ENCODE results near the gene GRAMD2B.
"Not testable (repeated sequence)": the region's sequence is repeated elsewhere in the genome, so short reads cannot be mapped to it uniquely, and the experiment has no call there.

GRAMD2B gene

DNA sequence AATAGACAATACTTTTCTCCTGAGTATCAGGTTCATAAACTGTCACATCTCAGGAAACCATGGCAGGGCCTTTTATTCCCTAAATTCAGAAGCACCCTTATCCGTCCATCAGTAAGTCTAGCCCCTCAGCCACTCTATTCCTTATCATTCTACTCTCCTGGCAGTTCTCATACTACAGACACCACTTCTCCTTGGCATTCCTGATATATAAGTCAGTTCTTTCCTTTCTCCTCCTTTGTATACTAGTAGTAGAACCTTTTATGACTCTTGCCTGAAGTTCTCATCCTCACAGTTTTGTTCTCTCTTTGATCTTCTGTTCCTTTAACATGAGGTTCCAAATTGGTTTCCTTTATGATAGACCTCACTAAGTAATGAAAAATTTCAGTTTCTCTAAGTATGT is 29.3 kb downstream of the GRAMD2B start:
- no peak for DNase-seq

DNA sequence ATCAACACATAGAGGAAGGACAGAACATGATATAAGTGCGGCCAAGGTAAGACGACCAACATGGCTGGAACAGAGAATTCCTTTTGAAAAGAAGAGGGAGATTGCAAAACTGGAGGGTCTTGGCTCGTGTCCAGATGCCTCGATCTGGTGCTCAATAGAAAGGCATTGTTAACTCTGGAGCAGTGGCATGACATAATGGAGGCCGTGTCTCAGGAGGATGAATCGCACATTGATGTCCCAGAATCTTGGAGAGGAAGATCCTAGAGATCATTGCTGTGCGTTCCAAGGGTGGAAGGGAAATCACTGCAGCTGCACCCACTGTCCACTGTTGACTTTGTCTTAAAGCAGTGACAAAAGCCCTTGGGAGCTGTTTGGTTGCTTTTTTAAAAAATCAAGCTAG is 30.9 kb downstream of the GRAMD2B start:
- no peak for DNase-seq

DNA sequence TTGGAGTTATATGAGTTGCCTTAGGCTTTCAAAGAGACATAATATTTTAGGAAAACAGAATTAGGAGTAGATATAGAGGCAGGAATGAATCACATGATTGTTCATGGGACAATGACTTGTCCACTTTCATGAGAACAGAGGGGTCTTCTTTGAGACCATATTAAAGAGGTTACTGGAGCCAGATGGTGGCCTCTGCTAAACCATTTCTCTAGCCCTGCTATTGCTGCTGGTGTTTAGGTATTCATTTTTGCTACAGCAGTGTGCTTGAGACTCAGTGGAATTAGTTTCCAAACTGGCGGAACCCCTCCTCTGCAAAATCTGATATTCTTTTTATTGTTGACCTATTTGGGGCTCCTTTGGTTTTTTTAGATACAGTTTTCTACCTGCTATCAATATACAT is 31.3 kb downstream of the GRAMD2B start:
- DNase-seq = no peak

DNA sequence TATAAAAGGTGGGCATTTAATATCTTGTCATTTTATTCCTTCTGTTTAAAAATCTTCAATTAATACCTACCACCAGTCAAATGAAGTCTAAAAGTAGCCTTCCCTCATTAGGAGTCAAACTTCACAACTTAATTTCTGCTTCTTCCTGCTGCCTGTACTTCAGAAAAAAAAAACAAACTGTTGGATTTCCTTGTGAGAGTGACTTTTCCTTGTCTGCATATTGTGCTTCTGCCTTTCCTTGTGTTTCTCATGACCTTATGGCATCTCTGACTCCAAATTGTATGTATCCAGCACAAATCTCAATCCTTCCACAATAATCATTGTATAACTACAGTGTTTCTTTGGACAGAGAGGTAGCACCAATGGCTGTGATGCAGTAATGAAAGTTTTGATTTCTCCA is 32.1 kb downstream of the GRAMD2B start:
- DNase-seq = no peak

DNA sequence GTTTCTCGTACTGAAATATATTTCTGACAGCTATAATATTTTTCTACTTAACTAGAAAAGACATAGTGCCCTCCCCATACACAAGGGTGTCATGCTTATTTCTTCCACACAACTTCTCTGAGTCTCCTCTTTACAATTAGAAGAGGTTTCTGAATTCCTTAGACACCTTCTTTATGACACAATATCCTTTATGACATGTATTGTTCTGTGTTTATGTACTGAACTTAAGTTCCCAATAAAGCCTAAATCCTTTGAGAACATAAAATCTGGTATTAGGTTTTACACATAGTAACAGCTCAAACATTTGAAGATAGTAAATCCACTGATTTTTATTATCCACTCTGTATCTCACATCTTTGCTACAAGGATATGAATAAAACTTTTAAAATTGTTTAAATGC is 32.5 kb downstream of the GRAMD2B start:
- no peak for DNase-seq

DNA sequence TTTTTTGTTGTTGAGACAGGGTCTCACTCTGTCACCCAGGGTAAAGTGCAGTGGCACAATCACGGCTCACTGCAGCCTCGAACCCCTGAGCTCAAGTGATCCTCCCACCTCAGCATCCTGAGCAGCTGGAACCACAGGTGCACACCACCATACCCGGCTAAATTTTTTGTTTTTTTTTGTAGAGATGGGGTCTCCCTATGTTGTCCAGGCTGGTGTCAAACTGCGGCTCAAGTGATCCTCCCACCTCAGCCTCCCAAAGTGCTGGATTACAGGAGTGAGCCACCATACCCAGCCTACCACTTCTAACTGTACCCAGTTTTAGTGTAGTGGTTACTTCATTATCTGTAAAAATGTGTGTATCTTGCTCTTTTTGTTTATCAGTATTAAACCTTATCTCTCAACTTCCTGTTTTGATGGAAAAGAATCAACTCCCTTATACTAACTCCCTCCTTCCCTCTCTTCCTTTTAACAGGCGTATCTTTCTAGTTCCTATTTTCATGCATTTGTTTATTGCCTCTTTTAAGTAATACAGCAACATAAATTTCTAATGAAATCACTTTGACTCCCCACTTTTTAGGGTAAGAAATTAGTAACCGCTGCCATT is 33.1 kb downstream of the GRAMD2B start:
- no peak for DNase-seq

DNA sequence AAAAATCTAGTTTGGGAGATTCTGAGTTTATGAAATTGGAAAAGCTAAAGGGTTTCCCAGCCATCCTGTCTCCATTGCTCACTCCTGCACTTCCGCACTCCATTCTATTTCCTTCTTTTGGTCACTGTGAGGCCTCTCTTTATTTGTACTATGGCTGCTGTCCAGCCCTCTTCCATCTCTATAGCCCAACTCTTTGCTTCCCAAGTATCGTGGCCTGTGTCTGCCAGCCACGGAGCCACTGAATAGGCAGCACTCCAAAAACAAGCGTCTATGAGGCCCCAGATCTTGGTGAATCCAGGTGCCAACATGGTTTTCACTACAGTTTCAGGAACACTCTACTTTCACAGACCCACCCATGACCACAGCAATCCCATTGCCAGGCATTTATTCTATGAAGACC is 37.2 kb downstream of the GRAMD2B start:
- no peak for DNase-seq

DNA sequence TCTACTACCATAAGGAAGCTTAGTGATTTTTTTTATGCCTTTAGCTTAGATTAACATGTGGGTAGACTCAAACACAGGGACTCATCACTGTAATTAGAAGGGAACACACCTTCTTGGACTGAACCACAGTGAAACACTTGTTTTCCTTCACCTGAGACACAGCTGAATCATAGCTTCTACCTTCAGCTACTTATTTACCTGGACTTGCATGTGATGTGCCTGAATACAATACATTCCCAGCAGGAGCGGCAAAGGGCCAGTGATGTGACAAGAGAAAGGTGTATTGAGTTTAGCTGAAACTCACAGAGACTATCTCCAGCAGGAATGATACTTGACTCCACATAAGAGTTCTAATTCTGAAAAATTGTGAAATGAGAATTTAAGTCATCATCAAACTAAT is 37.8 kb downstream of the GRAMD2B start:
- DNase-seq = no peak

DNA sequence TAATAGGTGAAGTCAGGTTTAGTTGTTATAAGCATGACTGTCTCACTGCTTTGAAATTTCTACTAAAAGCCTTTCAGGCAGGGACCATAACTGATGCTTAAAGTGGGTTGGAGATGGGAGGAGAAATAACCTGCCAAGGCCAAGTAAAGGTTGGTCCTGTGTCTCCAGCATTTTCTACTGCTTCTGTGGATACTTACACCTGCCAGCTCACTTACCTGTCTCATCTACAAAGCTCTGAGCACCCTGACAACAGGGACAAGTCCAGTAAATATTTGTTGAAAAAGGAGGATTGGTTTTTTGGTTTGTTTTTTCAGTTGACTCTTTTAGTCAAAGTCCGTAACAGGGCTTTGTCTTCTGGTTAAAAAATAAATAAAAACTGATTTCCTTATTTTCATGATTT is 38.6 kb downstream of the GRAMD2B start:
- no peak for DNase-seq

DNA sequence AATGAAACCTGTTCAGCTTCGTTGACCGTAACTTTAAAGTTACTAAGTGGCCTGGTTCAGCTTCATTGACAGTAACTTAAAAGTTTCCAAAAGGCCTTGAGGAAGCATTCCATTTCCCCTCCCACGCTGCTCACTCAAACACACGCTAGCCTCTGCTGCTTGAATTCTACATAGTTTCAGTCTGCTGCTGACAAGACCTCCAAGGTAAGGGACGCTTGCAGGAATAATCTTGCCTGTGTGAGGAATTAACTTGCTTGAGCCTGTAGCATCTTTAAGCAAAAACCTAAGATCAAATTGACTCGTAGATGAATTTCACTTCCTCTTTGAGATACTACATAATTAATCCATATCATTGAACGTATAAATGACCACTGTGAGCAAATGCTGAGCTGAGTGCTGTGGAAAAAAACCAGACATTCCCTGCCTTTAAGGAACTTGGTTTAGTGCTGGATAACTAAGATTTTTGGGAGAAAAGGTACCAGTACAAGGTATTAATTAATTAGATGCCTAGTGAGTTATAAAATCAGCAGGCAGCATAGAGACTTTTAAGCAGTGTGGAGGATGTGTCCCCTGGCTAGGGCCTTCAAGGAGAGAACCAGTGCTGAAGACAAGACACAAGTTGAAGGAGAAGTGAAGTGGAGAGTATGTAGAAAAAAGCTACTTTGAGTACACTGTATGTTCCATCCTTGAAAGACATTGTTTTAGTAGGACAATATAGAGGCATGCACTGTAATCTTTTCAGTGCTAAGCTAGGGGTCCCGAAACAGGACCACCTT is 39.2 kb downstream of the GRAMD2B start:
- DNase-seq = no peak

DNA sequence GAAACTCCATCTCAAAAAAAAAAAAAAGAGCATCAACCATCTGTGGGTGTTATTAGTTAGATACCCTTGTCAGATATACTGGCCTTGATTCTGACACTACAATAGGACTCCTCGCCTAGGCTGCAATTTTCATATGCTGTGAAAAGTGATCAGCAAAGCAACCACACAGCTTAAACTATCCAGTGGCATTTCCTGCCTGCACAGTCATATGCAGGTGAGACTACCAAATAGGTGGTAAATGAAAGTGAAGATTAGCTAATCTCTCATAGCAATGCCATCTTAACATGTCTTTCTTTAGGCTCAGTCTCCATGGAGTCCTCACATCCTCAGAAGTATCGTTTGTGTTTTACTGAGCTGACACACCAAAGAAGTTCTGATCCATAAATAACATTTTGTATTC is 40.8 kb downstream of the GRAMD2B start:
- no peak for DNase-seq

DNA sequence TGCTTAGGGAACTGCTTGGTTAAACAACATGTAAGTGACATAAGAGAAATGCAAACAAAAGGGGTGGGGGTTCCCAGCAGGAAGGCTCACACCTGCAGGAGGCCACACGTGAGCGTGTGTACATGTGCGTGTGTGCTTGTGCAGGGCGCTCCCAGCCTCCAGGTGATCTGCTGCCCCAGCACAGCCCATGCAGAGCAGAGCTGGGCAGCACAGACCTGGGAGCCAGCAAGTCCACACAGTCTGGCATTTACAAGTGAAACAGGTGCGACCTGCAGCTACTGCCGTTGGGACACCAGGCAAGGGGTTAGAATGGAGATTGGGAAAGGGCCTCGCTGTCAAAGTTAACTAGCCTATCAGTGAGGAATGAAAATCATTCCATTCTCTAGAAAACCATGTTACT is 41.8 kb downstream of the GRAMD2B start:
- DNase-seq = no peak

DNA sequence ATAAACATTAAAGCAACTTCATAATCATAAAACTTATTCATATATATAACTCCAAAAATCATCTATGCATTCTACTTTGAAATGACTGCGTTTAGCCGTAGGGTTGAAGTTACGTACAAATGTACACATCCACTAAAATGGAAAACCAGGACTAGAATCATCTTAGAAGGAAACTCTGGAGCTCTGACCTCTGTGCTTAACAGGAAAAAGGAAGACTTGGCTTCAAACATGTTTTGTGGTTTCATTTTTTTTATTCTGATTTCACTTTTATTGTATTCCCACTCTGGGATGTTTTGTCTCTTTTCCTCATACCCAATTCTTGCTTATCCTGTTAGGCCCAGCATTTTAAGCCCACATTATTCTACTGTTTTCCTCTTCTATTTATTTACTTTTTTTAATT is 44.9 kb downstream of the GRAMD2B start:
- DNase-seq = no peak

DNA sequence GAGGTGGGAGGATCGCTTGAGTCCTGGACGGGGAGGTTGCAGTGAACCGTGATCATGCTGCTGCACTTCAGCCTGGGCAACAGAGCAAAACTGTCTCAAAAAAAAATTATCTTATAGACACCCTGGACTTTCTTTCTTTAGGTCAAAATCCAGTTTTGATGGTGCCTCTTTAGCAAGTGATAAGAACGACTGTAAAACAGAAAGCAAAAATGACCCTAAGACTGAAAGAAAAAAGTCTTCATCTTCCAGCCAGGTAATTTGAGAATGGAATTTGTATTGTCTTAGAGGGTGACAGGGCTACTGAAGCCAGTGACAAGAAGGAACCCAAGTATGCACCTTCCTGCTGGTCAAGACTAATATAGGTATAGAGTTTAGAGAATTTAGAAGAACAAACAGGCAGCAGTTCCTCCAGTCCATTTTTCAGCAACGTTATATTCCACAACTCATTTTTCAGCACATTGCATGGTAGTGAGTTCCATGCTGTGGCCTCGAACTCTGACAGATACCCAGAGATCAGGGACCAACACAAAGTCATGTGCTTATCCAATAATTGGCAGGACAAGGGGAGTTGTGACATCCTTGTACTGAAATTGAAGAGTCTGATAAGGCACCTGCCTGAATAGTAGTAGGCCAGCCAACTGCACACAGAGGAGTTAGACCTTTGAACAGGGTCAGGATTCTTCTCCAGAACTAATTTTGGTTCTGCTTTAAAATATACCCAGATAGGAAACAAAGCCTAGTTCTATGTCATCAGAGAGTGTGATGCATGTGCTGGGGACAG is 46.5 kb downstream of the GRAMD2B start:
- no peak for DNase-seq

DNA sequence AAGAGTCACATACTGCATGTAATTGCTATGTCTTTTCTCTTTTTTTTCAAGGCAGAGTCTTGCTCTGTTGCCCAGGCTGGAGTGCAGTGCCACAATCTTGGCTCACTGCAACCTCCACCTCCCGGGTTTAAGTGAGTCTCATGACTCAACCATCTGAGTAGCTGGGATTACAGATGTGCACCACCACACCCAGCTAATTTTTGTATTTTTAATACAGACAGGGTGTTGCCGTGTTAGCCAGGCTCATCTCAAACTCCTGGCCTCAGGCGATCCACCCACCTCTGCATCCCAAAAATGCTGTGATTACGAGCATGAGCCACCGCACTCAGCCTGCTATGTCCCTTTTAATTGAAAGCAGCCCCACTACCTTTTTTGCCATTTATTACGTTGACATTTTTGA is 47.3 kb downstream of the GRAMD2B start:
- not testable (repeated sequence) for DNase-seq

DNA sequence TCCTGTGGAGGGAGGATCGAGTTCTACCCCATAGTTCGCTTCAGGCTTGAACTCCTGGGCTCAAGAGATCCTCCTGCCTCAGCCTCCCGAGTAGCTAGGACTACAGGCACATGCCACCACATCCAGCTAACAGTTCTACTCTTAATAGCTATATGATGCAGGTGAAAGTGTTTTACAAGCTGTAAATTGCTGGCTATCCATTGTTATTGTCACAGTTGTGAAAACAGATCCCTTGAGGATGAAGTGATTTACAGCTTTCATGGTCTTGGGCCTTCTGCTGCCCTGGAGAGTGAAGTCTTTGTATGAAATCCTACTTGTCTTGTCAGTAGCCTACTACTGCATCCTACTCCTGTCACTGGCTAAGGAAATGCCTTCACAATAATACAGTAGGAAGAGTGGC is 48.0 kb downstream of the GRAMD2B start:
- no peak for DNase-seq

DNA sequence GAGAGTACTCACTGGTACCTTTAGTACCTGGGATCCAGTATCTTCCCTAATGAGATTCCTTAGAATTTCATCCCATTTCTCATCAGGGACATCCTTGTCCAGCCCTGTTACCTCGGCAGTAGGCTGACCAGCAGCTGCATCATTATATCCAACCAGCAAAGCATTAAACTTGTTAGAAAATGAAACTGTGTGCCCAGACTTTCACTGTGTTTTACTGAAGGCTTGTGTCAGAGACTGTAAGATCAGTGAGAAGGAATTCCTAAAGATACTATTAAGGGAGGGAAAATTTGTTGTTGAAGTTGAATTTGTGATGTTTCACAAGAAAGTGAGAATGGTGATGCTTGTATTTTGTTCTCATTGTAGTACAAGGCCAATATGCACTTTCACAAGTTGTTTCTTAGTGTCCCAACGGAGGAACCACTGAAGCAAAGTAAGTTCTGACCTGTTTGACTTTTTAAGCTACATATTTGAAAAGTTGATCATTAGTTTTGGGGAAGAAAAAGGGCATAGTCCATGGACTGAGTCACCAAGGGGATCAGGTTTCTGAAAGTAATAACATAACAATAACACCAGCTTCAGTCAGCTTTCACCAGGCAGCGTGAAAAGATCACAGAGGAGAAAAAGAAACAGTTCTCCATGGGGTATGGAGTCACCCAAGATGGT is 48.8 kb downstream of the GRAMD2B start:
- DNase-seq = no peak

DNA sequence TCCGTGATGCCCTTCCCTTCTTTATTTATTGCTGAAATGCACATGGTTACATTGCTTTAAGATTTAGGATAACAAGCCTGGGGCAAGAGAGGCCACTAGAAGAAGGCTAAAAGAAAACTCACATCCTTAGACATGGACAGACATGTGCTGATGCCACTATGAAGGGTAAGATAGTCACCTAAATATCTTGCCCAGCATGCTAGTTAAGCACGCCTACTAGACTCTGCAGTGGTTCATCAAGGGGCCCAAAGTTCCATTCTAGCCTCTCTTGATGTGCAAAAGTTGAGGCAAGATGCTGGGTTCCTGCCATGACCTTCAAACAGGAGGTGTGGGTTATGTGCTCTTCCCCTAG is 49.3 kb downstream of the GRAMD2B start:
- DNase-seq = no peak

DNA sequence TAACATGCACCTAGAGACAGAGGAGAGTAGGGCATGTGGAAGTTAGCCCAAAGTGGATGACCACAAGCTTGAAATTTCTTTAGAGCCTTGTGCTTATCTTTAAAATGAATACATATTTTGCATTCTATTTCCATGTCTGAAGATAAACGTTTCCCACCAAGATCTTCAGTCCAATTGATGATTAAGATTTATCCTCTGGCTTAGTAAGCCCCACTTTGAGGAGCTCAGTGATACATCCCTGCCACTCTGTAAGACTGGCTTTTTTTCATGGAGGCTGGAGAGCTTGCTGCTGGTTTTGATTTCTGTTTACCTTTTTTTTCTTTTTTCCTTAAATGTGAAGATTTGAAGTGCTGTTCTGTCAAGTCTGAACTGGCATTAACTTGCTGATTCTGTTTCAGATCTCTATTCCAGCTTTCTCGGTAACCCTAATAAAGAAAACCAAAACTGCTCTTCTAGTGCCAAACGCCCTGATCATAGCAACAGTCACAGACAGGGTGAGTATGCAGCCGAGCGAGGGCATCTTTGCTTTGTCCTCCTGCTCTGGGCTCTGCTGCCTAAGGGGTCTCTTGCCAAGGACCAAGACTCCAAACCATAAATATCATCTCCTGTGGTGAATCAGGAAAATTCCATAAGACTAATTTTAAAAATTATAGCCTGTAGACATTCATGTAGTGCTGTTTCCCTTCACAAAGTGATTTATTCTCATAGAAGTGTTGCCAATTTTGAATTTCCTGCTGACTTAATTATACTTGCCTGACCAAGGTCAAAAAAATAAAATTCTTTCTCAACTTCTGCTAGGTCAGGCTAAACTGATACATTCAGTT is 54.3 kb downstream of the GRAMD2B start:
- DNase-seq = no peak

DNA sequence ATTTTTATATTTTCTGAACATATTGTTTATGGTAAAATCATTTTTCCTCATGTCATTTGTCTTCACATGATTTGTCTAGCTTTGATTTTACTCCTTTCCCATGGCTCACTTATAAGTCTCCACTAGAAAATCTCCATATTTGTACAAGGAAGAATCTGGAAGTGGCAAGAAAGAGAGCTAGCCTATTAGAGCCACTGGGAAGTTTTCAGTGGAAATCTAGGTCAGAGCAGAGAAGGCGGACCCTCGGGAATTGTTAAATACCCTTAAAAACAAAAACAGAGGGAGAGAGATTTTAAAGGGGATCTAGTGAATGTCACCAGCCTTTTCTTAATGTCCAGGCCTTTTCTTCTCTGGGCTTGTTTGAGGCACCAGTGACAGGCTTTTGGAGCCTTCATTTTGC is 56.6 kb downstream of the GRAMD2B start:
- no peak for DNase-seq

DNA sequence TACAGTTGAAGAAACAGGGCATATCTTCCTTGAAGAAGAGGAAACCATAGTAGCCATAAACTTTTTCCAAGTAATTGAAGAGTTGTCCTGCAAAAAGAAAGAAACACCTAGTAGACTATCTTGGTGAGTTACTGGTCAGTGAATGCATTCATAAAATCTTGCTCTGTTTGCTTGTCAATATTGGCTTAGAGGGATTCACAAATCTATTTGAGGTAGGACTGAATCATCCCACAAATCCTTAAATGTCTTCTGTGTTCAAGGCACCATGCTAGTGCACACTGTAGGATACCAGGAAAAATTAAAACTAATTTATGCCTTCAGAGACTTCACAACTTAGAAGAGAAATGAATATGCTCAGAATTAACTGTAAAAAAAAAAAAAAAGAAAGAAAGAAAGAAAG is 57.6 kb downstream of the GRAMD2B start:
- no peak for DNase-seq

DNA sequence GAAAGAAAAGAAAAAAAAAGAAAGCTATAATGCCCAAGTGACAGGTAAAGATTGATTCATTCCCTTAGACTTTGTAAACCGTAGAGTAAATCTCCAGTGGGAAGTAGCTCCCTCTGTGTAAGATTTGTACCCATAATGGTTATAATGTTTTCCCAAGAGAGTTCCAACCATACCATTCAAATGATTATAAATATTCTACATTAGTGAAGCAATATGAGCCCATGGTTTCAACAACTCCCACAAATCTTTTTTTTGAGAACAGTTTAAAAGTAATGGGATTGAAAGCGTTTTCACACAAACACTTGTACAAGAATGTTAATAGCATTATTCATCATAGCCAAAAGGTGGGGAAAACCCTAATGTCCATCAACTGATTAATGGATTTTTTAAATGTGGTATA is 58.0 kb downstream of the GRAMD2B start:
- DNase-seq = no peak

DNA sequence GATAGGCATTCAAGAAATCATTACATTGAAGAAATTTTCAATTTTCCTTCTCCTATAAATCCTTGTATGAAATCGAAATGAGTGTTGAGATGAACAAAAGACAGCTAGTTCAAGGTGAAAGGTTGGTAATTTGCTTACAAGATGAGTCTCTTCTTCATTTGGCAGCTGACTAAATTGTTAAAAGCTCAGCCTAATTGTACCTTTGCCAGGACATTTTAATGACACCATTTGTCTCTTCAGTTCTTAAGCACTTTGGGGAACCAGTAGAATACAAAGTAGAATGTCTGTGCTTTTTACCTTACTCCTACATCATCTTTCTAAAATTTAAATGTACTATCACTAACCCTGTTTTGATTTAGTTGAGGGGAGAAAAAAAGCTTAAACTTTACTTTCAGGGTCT is 59.4 kb downstream of the GRAMD2B start:
- no peak for DNase-seq
